ENCODE data around the gene UNC79. TPM values are rescaled to one million over a fixed set of nuclear protein-coding genes. Genes with fewer than 3 reads are reported as not detected.

UNC79 gene
- total RNA-seq, 1 experiment from 2014 or later, result not detected

DNA sequence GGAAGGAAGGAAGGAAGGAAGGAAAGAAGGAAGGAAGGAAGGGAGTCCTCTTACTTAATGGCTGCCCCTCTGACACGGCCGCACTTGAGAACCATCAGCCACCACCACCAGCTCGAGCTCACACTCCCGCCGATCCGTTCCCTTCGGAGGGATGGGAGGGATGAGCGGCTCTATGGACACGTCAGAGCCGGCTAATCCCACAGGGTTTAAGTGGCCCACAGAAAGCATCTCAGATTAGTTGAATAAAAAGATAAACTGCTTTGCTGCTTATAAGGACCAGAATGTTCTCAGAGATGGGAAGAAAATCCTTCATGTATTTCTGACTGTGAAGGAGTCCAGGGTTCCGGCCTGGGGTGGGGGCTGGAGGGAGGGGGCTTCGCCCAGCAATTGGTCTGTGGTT, 326.5 kb downstream of the UNC79 start:
- Mint-ChIP-seq H3K4me3 (ENCODE audit: low read depth, unreplicated experiment) (no peak overlapping the region), H3K27ac (ENCODE audit: unreplicated experiment) (no peak overlapping the region), H3K36me3 (ENCODE audit: insufficient read depth, unreplicated experiment) (no peaks in the 10 kb centered on the region), H3K4me1 (ENCODE audit: low read depth, unreplicated experiment) (no peaks in the 10 kb centered on the region), H3K9me3 (ENCODE audit: low read depth, unreplicated experiment) (no peaks in the 10 kb centered on the region), H3K27me3 (ENCODE audit: unreplicated experiment) (peaks cover 83% of the 10 kb centered on the region)
- TF ChIP-seq, protein P1, sequence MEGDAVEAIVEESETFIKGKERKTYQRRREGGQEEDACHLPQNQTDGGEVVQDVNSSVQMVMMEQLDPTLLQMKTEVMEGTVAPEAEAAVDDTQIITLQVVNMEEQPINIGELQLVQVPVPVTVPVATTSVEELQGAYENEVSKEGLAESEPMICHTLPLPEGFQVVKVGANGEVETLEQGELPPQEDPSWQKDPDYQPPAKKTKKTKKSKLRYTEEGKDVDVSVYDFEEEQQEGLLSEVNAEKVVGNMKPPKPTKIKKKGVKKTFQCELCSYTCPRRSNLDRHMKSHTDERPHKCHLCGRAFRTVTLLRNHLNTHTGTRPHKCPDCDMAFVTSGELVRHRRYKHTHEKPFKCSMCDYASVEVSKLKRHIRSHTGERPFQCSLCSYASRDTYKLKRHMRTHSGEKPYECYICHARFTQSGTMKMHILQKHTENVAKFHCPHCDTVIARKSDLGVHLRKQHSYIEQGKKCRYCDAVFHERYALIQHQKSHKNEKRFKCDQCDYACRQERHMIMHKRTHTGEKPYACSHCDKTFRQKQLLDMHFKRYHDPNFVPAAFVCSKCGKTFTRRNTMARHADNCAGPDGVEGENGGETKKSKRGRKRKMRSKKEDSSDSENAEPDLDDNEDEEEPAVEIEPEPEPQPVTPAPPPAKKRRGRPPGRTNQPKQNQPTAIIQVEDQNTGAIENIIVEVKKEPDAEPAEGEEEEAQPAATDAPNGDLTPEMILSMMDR (IDR thresholded peaks at IDR 0.05; ENCODE audit: unreplicated experiment), result no peak
- intact Hi-C loops (cut with micrococcal nuclease; ENCODE audit: unreplicated experiment), result no loop called here
- no peak for DNase-seq
- CTCF ChIA-PET, result no interaction called here
- no TSS peak for BruUV-seq (replicated peaks)

Other genes starting within 250 kb of the UNC79 start
- gene MOAP1, start 246.0 kb upstream of the UNC79 start, total RNA-seq (2022), result 20.0 and 23.4 TPM in 2 replicates
- gene LYSET, start 245.6 kb upstream of the UNC79 start, total RNA-seq (2022), result 21.3 and 22.7 TPM in 2 replicates
- gene GON7, start 223.9 kb upstream of the UNC79 start, total RNA-seq (2022), result 13.3 and 13.5 TPM in 2 replicates
- 16.3 and 20.3 TPM in 2 replicates for gene UBR7, start 223.7 kb upstream of the UNC79 start, total RNA-seq (2022)
- gene BTBD7, start 97.9 kb upstream of the UNC79 start, total RNA-seq (2022), result 39.3 and 42.0 TPM in 2 replicates
- not detected in 2 replicates for gene COX8C, start 83.8 kb upstream of the UNC79 start, total RNA-seq (2022)